Measurements from ENCODE around the gene FNIP1.

The FNIP1 gene

DNA sequence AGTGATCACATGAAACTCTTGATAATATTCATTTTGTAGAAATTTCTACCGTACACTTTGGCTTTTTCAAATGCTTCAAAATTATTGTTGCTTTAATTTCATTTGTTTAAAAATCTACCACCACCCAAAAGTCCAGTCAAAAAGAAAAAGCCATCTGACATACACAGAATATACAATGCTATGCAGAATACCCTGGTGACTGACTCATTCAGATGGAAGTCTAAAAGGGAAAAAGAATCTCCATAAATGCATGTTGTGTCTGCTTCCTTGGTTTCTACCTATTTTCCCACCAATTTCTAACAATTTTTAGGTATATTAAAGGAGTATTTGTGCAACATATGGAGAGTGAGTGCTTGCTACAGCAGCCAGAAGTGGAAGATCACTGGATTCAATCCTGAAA, 152.4 kb downstream of the FNIP1 start:
- Histone ChIP-seq H3K4me3 (ENCODE audit: low read length in 2 of 2) (no peak overlapping the region), H2BK12ac (ENCODE audit: low read length) (no peak overlapping the region), H3K27ac (replicated peaks; ENCODE audit: low read length) (no peak overlapping the region), H3K36me3 (replicated peaks in 1 of 2; ENCODE audit: control insufficient read depth in 2 of 2, insufficient read depth in 2 of 2, low read length in 2 of 2) (peaks cover 2 to 51% of the 10 kb centered on the region in 2 donors), H2BK15ac (ENCODE audit: low read length) (no peak overlapping the region), H2AK5ac (ENCODE audit: low read depth, low read length) (no peak overlapping the region), H3K79me1 (ENCODE audit: low read depth, low read length) (no peaks in the 10 kb centered on the region), H3K23ac (ENCODE audit: low read depth, low read length, poor library complexity) (no peak overlapping the region), H3K14ac (ENCODE audit: low read length) (no peak overlapping the region), H3K4ac (ENCODE audit: low read length) (no peak overlapping the region), H3K4me2 (ENCODE audit: insufficient read depth, low read length, poor library complexity, severe bottlenecking) (no peak overlapping the region), H2BK120ac (ENCODE audit: low read depth, low read length) (no peak overlapping the region), H3K18ac (ENCODE audit: low read length) (no peak overlapping the region), H4K8ac (ENCODE audit: low read depth, low read length) (no peak overlapping the region), H3K4me1 (ENCODE audit: control insufficient read depth in 2 of 2, insufficient read depth in 1 of 2, low read depth in 1 of 2, low read length in 2 of 2) (no peaks in the 10 kb centered on the region), H4K91ac (ENCODE audit: low read depth, low read length, poor library complexity) (no peak overlapping the region), H3K9me3 (replicated peaks in 1 of 2; ENCODE audit: control insufficient read depth in 2 of 2, insufficient read depth in 1 of 2, low read depth in 1 of 2, low read length in 2 of 2) (no peaks in the 10 kb centered on the region), H2AFZ (ENCODE audit: low read length) (no peak overlapping the region), H3K27me3 (ENCODE audit: control insufficient read depth in 3 of 3, insufficient read depth in 3 of 3, low read depth in 1 of 3, low read length in 3 of 3) (no peaks in the 10 kb centered on the region), H3K9ac (ENCODE audit: low read depth, low read length, poor library complexity) (no peak overlapping the region), H2BK5ac (ENCODE audit: low read length) (no peak overlapping the region)
- DNase-seq (ENCODE audit: low spot score), result no peak
- WGBS, 2 donors (ENCODE audit: extremely low coverage in 2 of 2, insufficient read length in 2 of 2, insufficient replicate concordance in 1 of 2), result no CpG with 5 or more reads among the region's 1 CpG

DNA sequence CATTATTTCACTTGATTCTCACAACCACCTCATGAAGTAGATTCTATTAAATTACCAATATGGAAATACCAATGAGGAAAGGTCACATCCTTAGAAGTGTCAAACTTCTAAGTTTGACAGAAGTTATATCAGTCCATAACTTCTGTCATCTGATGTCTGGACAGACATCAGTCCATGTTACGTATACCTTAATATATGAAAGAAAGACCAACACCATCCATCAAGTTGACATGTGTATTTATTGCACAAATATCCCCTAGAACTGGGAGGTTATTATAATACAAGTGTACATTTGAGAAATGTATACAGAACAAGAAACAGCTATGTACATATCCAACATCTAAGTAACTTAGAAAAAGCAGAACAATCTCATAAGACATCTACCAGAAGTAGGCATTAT, 155.3 kb downstream of the FNIP1 start:
- Histone ChIP-seq H3K9me3 (replicated peaks in 1 of 2; ENCODE audit: control insufficient read depth in 2 of 2, insufficient read depth in 1 of 2, low read depth in 1 of 2, low read length in 2 of 2) (no peaks in the 10 kb centered on the region), H2BK5ac (ENCODE audit: low read length) (no peak overlapping the region), H2AFZ (ENCODE audit: low read length) (no peak overlapping the region), H4K8ac (ENCODE audit: low read depth, low read length) (no peak overlapping the region), H3K4me3 (ENCODE audit: low read length in 2 of 2) (no peak overlapping the region), H3K27me3 (ENCODE audit: control insufficient read depth in 3 of 3, insufficient read depth in 3 of 3, low read depth in 1 of 3, low read length in 3 of 3) (no peaks in the 10 kb centered on the region), H3K18ac (ENCODE audit: low read length) (no peak overlapping the region), H2BK12ac (ENCODE audit: low read length) (no peak overlapping the region), H3K4me1 (ENCODE audit: control insufficient read depth in 2 of 2, insufficient read depth in 1 of 2, low read depth in 1 of 2, low read length in 2 of 2) (peaks cover 0 to 1% of the 10 kb centered on the region in 2 donors), H3K23ac (ENCODE audit: low read depth, low read length, poor library complexity) (no peak overlapping the region), H3K36me3 (replicated peaks in 1 of 2; ENCODE audit: control insufficient read depth in 2 of 2, insufficient read depth in 2 of 2, low read length in 2 of 2) (peaks cover 0 to 33% of the 10 kb centered on the region in 2 donors), H3K27ac (replicated peaks; ENCODE audit: low read length) (no peak overlapping the region), H2BK120ac (ENCODE audit: low read depth, low read length) (no peak overlapping the region), H3K79me1 (ENCODE audit: low read depth, low read length) (no peaks in the 10 kb centered on the region), H3K14ac (ENCODE audit: low read length) (no peak overlapping the region), H2AK5ac (ENCODE audit: low read depth, low read length) (no peak overlapping the region), H3K9ac (ENCODE audit: low read depth, low read length, poor library complexity) (no peak overlapping the region), H2BK15ac (ENCODE audit: low read length) (no peak overlapping the region), H4K91ac (ENCODE audit: low read depth, low read length, poor library complexity) (no peak overlapping the region), H3K4me2 (ENCODE audit: insufficient read depth, low read length, poor library complexity, severe bottlenecking) (no peak overlapping the region), H3K4ac (ENCODE audit: low read length) (no peak overlapping the region)
- no peak for DNase-seq (ENCODE audit: low spot score)
- WGBS, 2 donors (ENCODE audit: extremely low coverage in 2 of 2, insufficient read length in 2 of 2, insufficient replicate concordance in 1 of 2), result no CpG with 5 or more reads among the region's 1 CpG

DNA sequence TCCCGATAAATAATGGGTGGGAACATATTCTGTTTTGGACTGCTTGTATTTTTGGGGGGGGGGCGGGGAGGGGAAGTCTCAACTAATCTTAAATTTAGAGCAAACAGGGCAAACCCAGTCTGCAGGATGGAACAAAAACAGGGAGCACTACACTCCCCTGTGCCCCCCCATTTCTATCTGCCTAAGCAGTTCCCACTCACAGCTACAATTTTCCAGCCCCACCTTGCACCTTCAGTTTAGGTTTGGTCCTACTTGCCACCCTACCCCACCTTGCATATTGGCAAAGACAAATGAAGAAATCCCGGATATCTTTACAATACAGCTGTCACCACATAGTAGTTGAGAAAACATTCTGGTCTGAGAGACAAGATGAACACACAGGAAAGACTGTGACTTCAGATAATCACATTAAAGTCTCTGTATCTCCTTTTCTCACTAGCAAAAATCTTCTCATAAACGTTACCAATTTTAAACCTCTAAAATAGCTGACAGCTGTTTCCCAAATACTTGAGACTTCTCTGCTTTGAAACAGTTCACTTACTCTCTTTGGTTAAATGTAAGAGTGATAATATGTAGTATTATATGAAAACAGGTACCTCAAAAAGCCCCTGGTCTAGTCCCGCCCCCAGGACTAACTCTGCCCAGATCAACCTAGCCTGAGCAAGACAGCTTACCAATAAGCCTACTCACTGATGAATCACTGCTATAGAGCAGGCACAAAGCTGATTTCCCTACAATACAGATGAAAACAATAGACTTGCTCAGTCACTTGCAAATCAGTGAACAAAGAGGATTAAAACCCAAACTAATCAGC, 156.6 kb downstream of the FNIP1 start:
- H4K91ac ChIP-seq (ENCODE audit: low read depth, low read length, poor library complexity), result no peak overlapping the region
- no peak overlapping the region for H3K4ac ChIP-seq (ENCODE audit: low read length)
- H3K4me1 ChIP-seq (ENCODE audit: control insufficient read depth in 2 of 2, insufficient read depth in 1 of 2, low read depth in 1 of 2, low read length in 2 of 2), result peaks cover 0 to 2% of the 10 kb centered on the region in 2 donors
- no peak overlapping the region for H3K23ac ChIP-seq (ENCODE audit: low read depth, low read length, poor library complexity)
- no peak for DNase-seq (ENCODE audit: low spot score)
- H2BK120ac ChIP-seq (ENCODE audit: low read depth, low read length), result no peak overlapping the region
- no peak overlapping the region for H3K9ac ChIP-seq (ENCODE audit: low read depth, low read length, poor library complexity)
- 100% methylated on average over 1 of the region's 5 CpGs; no CpG with 5 or more reads in 1 of the 2 donors for WGBS, 2 donors (ENCODE audit: extremely low coverage in 2 of 2, insufficient read length in 2 of 2, insufficient replicate concordance in 1 of 2)
- H2AK5ac ChIP-seq (ENCODE audit: low read depth, low read length), result no peak overlapping the region
- H3K79me1 ChIP-seq (ENCODE audit: low read depth, low read length), result no peaks in the 10 kb centered on the region
- H2AFZ ChIP-seq (ENCODE audit: low read length), result no peak overlapping the region
- H3K27ac ChIP-seq (replicated peaks; ENCODE audit: low read length), result no peak overlapping the region
- H3K18ac ChIP-seq (ENCODE audit: low read length), result no peak overlapping the region
- no peak overlapping the region for H2BK12ac ChIP-seq (ENCODE audit: low read length)
- no peak overlapping the region for H2BK5ac ChIP-seq (ENCODE audit: low read length)
- H3K27me3 ChIP-seq (ENCODE audit: control insufficient read depth in 3 of 3, insufficient read depth in 3 of 3, low read depth in 1 of 3, low read length in 3 of 3), result no peaks in the 10 kb centered on the region
- no peak overlapping the region for H3K14ac ChIP-seq (ENCODE audit: low read length)
- H4K8ac ChIP-seq (ENCODE audit: low read depth, low read length), result no peak overlapping the region
- no peak overlapping the region for H2BK15ac ChIP-seq (ENCODE audit: low read length)
- peaks cover 0 to 22% of the 10 kb centered on the region in 2 donors for H3K36me3 ChIP-seq (replicated peaks in 1 of 2; ENCODE audit: control insufficient read depth in 2 of 2, insufficient read depth in 2 of 2, low read length in 2 of 2)
- no peaks in the 10 kb centered on the region for H3K9me3 ChIP-seq (replicated peaks in 1 of 2; ENCODE audit: control insufficient read depth in 2 of 2, insufficient read depth in 1 of 2, low read depth in 1 of 2, low read length in 2 of 2)
- H3K4me3 ChIP-seq (ENCODE audit: low read length in 2 of 2), result no peak overlapping the region
- H3K4me2 ChIP-seq (ENCODE audit: insufficient read depth, low read length, poor library complexity, severe bottlenecking), result no peak overlapping the region

DNA sequence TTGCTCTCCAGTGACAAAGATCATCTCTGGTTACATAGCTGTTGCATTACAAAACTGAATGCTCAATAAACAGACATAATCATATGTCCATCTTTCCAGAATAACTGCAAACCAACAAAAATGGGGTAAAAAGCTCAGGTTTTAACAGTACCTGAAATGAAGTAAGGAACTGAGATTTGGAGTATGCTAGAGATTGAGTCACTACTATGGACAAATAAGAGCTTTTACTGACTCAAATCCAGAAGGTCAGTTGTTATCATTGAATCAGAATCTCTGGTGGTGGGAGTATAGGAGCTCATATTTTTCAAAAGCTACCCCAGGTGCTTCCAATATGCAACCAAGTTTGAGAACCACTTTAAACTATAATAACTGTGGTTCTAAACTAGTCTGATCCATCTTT, 157.7 kb downstream of the FNIP1 start:
- no peak overlapping the region for H4K91ac ChIP-seq (ENCODE audit: low read depth, low read length, poor library complexity)

More for the DNA sequence above, 157.7 kb downstream of the FNIP1 start:
- no peak overlapping the region for H2BK120ac ChIP-seq (ENCODE audit: low read depth, low read length)
- no peak overlapping the region for H2AFZ ChIP-seq (ENCODE audit: low read length)
- no peak overlapping the region for H3K23ac ChIP-seq (ENCODE audit: low read depth, low read length, poor library complexity)
- no peak overlapping the region for H2BK5ac ChIP-seq (ENCODE audit: low read length)
- no peak overlapping the region for H3K18ac ChIP-seq (ENCODE audit: low read length)
- no peak overlapping the region for H2AK5ac ChIP-seq (ENCODE audit: low read depth, low read length)
- H3K9ac ChIP-seq (ENCODE audit: low read depth, low read length, poor library complexity), result no peak overlapping the region
- no peaks in the 10 kb centered on the region for H3K79me1 ChIP-seq (ENCODE audit: low read depth, low read length)
- H3K4me3 ChIP-seq (ENCODE audit: low read length in 2 of 2), result no peak overlapping the region
- no peak overlapping the region for H3K4ac ChIP-seq (ENCODE audit: low read length)
- H3K4me1 ChIP-seq (ENCODE audit: control insufficient read depth in 2 of 2, insufficient read depth in 1 of 2, low read depth in 1 of 2, low read length in 2 of 2), result peaks cover 0 to 2% of the 10 kb centered on the region in 2 donors
- no peaks in the 10 kb centered on the region for H3K9me3 ChIP-seq (replicated peaks in 1 of 2; ENCODE audit: control insufficient read depth in 2 of 2, insufficient read depth in 1 of 2, low read depth in 1 of 2, low read length in 2 of 2)
- H4K8ac ChIP-seq (ENCODE audit: low read depth, low read length), result no peak overlapping the region
- peaks cover 0 to 11% of the 10 kb centered on the region in 2 donors for H3K36me3 ChIP-seq (replicated peaks in 1 of 2; ENCODE audit: control insufficient read depth in 2 of 2, insufficient read depth in 2 of 2, low read length in 2 of 2)
- no peak overlapping the region for H3K27ac ChIP-seq (replicated peaks; ENCODE audit: low read length)
- no peak for DNase-seq (ENCODE audit: low spot score)
- H2BK15ac ChIP-seq (ENCODE audit: low read length), result no peak overlapping the region
- no peak overlapping the region for H3K4me2 ChIP-seq (ENCODE audit: insufficient read depth, low read length, poor library complexity, severe bottlenecking)
- no peak overlapping the region for H2BK12ac ChIP-seq (ENCODE audit: low read length)
- no peaks in the 10 kb centered on the region for H3K27me3 ChIP-seq (ENCODE audit: control insufficient read depth in 3 of 3, insufficient read depth in 3 of 3, low read depth in 1 of 3, low read length in 3 of 3)
- H3K14ac ChIP-seq (ENCODE audit: low read length), result no peak overlapping the region
